Kidney (tissue), 14 donors: ENCODE results near the gene NOP9. TPM values are rescaled to one million over a fixed set of nuclear protein-coding genes. Genes with fewer than 3 reads are reported as not detected.

ENCODE experiments used
- DNase-seq, 5 donors: peaks; one replicate each; pipeline ENCODE4 v3.0.0-alpha.2; 2013 to 2020
- FAIRE-seq: peaks from 2 replicates; lab custom pipeline; 2012; peaks lifted over from hg19 to GRCh38; lab: Jason Lieb, UNC
- H3K27ac ChIP-seq, 2 donors: one replicate each; pipeline ENCODE4 v1.7.0; 2013; ENCODE audit warnings: low read depth in 2 of 2, low read length in 2 of 2, inconsistent platforms in 1 of 2
- H3K27me3 ChIP-seq: one replicate; pipeline ENCODE4 v1.7.1; 2013; ENCODE audit warnings: low read length, inconsistent platforms; ENCODE audit not compliant: control insufficient read depth, insufficient read depth
- H3K36me3 ChIP-seq, 3 donors: one replicate each; pipeline versions ENCODE4 v1.7.0 to v1.7.1; 2013; ENCODE audit warnings: low read length in 3 of 3, control low read depth in 1 of 3, inconsistent platforms in 1 of 3; ENCODE audit not compliant: insufficient read depth in 3 of 3, control insufficient read depth in 2 of 3
- H3K4me1 ChIP-seq, 3 donors: one replicate each; pipeline versions ENCODE4 v1.7.0 to v1.7.1; 2013; ENCODE audit warnings: low read length in 3 of 3, inconsistent platforms in 1 of 3, low read depth in 1 of 3; ENCODE audit not compliant: control insufficient read depth in 2 of 3, insufficient read depth in 2 of 3
- H3K4me3 ChIP-seq, 3 donors: one replicate each; pipeline versions ENCODE4 v1.7.0 to v1.8.1; 2013; ENCODE audit warnings: low read length in 3 of 3, control low read depth in 1 of 3, inconsistent platforms in 1 of 3
- H3K9ac ChIP-seq, 3 donors: one replicate each; pipeline versions ENCODE4 v1.7.0 to v1.7.1; 2013; ENCODE audit warnings: low read length in 3 of 3, control low read depth in 1 of 3, inconsistent platforms in 1 of 3
- H3K9me3 ChIP-seq, 3 donors: one replicate each; pipeline versions ENCODE4 v1.7.0 to v1.7.1; 2013; ENCODE audit warnings: low read length in 3 of 3, control low read depth in 1 of 3, inconsistent platforms in 1 of 3; ENCODE audit not compliant: control insufficient read depth in 2 of 3, insufficient read depth in 1 of 3
- intact Hi-C: fragments of 100-400 bp; cut with DNase I; formaldehyde crosslinking; loops from one replicate; pipeline ENCODE4 v1.11.1; 2022
- polyA plus RNA-seq: library from polyadenylated mRNA; stranded (reverse); fragments of 350-450 nt; fragmentation: Illumina TruSeq; extraction: RNeasy Lipid Tissue Mini Kit (QIAGEN cat#74804); gene quantifications from one replicate; pipeline ENCODE4 v1.2.3, GENCODE V29; 2014; ENCODE audit warnings: low read depth, low replicate concordance; ENCODE audit not compliant: insufficient read depth
- total RNA-seq: library from RNA; stranded (reverse); fragmentation: NEBNext Ultra II Directional; extraction: Animal tissue kit (Norgen Biotek cat#: 25700); gene quantifications from one replicate; pipeline ENCODE4 v1.2.1, GENCODE V29; 2021
- TF ChIP-seq, protein P1 (sequence below): IDR thresholded peaks from 3 replicates; pipeline ENCODE4 v1.5.1; 2012; ENCODE audit warnings: mild to moderate bottlenecking, moderate library complexity, borderline replicate concordance; ENCODE audit not compliant: insufficient read depth; ENCODE audit errors: extremely low read depth
- donor health status: control.
- donor health status: control.
- donor health status: control.
- donor health status: control.
- donor health status: control.
- donor health status: DM: yes; HTN: yes; CAD: no.
- donor health status: Normal renal cell carcinoma (clear cell type).

NOP9 gene
- total and polyA plus RNA-seq, 2 donors from 2014 or later: 8.6 to 25.7 TPM

DNA sequence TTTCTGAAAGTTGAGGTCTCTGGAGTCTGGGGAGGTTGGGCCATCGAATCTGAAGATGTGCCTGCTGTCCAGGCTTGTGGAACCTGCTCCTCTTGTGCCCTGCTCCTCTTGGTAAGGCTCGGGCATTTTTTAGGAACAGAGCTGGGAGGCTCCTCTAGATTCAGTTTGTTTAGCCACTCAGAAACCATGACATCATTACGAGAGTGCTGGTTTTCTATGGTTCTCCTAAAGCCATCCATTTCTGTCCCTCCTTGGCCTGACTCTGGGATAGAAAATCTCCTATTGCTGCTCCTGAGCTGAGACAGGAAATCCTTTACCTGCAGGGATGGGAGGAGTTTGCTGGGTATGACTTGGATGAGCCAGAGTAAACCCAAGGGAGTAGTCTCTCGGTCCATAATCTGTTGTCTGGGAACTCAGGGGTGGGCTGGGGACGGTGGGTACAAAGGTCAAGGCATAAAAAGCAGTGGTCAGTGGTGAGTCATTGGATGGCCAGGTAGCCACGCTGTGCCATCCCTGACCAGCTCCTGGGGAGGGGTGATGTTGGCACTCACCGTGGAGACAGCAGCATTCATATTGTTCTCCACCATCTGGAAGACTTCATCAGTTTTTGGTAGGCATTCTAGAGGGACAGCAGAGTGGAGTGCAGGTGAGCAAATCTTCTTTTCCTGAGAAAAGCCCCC lies 37.6 kb downstream of the NOP9 start:
- TF ChIP-seq, protein P1, sequence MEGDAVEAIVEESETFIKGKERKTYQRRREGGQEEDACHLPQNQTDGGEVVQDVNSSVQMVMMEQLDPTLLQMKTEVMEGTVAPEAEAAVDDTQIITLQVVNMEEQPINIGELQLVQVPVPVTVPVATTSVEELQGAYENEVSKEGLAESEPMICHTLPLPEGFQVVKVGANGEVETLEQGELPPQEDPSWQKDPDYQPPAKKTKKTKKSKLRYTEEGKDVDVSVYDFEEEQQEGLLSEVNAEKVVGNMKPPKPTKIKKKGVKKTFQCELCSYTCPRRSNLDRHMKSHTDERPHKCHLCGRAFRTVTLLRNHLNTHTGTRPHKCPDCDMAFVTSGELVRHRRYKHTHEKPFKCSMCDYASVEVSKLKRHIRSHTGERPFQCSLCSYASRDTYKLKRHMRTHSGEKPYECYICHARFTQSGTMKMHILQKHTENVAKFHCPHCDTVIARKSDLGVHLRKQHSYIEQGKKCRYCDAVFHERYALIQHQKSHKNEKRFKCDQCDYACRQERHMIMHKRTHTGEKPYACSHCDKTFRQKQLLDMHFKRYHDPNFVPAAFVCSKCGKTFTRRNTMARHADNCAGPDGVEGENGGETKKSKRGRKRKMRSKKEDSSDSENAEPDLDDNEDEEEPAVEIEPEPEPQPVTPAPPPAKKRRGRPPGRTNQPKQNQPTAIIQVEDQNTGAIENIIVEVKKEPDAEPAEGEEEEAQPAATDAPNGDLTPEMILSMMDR: no peak
- no peak overlapping the region for H3K9ac ChIP-seq
- FAIRE-seq (no peak), DNase-seq (no peak)
- H3K27ac ChIP-seq: no peak overlapping the region
- H3K4me1 ChIP-seq: peaks cover 0 to 14% (median 8%) of the 10 kb centered on the region in 3 donors
- no peaks in the 10 kb centered on the region for H3K36me3 ChIP-seq
- H3K9me3 ChIP-seq: no peaks in the 10 kb centered on the region
- intact Hi-C loops: loop anchor here (5.0 kb wide), 1 partner anchor 100 kb away; no protein-coding TSS in a partner anchor
- no peak overlapping the region for H3K4me3 ChIP-seq
- H3K27me3 ChIP-seq: peaks cover 12% of the 10 kb centered on the region

DNA sequence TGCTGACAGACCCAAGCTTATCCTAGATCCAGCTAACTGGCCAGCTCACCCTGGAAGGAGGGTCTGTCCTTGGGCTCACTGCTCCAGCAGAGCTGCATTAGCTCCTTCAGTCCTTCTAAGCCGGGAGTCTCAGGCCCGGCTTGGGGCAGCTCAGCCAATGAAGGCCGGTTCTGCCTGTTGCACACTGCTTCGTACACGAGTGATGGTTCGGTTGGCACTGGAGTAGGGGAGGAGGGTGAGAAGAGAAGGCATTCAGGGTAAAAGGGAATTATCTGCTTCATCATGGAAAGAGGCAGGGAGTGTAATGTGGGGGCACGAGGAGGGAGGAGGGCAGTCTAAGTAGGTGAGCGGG lies 38.1 kb downstream of the NOP9 start:
- Histone ChIP-seq H3K36me3 (no peaks in the 10 kb centered on the region), H3K4me1 (peaks cover 0 to 10% (median 5%) of the 10 kb centered on the region in 3 donors), H3K9me3 (no peaks in the 10 kb centered on the region), H3K4me3 (no peak overlapping the region), H3K27ac (no peak overlapping the region), H3K9ac (no peak overlapping the region), H3K27me3 (peaks cover 10% of the 10 kb centered on the region)
- FAIRE-seq (no peak), DNase-seq (peak in 1 of 5 donors; percentile 38)
- intact Hi-C loops: loop anchor here (5.0 kb wide), 1 partner anchor 100 kb away; no protein-coding TSS in a partner anchor
- TF ChIP-seq, protein P1: no peak

DNA sequence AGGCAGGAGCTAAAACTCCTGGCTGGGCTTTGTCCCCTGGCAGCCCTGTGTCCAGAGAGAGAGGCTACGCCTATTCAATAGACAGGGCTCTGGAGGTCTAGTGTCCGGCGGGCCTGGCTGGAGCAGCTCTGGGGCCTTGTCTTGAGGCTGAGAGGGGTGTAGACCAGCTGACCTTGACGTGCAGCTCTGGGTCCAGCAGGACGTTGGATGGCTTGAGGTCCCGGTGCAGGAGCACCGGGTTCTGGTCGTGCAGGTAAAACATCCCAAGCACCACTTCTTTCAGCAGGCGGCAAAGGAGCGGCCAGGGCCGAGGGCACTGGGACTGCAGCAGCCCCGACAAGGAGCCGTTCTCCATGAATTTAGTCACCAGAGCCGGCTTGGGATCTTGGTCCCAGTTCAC lies 39.2 kb downstream of the NOP9 start:
- DNase-seq: no peak
- intact Hi-C loops: loop anchor here (5.0 kb wide), 1 partner anchor 98 kb away; no protein-coding TSS in a partner anchor
- peak overlapping the region in 1 of 3 donors; percentile 34 for H3K9ac ChIP-seq
- FAIRE-seq: no peak
- TF ChIP-seq, protein P1: no peak
- peaks cover 4% of the 10 kb centered on the region for H3K27me3 ChIP-seq
- H3K36me3 ChIP-seq: no peaks in the 10 kb centered on the region
- no peaks in the 10 kb centered on the region for H3K9me3 ChIP-seq
- H3K4me1 ChIP-seq: peaks cover 0 to 9% (median 3%) of the 10 kb centered on the region in 3 donors
- no peak overlapping the region for H3K27ac ChIP-seq
- H3K4me3 ChIP-seq: peak overlapping the region in 2 of 3 donors; percentile 32 to 68
